ENCODE data around the gene EIF3I. TPM values are rescaled to one million over a fixed set of nuclear protein-coding genes. Genes with fewer than 3 reads are reported as not detected.
A peak's percentile ranks its signal among the peaks of the same experiment; 100 is the strongest.

The EIF3I gene
- total and polyA plus RNA-seq, 2 of the 13 experiments (the other 11 are each of a cell fraction or from before 2014, with no cell fraction given): 210 to 223 TPM

DNA sequence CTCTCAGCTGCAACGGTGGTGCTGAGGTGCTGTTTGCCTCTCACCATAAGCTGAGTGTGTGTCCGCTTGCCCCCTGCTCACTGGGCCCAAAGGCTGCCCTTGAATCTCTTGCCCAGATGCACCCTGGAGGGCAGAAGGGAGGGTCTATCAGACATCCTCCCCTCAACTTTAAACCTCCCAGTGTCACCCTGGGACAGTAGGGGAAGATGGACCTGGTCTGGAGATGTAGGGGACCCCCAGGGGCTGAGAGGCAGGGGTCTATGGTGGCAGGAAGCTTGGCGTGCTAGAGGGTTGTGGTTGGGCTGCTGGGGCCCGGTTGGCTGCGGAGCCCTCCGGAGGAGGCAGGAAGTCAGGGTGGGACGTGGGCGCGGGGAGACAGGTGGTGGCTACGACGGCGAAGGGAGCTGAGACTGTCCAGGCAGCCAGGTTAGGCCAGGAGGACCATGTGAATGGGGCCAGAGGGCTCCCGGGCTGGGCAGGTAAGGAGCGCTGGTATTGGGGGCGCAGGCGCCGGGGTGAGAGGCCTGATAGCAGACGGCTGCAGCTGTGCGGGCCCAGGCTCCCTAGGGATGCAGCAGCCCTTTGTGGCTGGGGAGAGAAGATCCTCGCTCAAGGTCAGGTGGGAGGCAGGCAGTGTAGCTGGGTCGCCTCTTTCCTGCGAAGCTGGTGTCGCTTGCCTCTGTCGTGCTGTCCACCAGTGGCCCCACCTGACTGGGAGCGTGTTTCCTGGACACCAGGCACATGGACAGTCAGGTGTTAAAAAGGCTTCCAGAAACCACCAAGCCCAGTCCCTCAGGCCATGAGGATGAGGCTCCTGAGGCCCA, 28.9 kb downstream of the EIF3I start, which contains the start of gene LCK (continued):
- TF ChIP-seq, protein P1, sequence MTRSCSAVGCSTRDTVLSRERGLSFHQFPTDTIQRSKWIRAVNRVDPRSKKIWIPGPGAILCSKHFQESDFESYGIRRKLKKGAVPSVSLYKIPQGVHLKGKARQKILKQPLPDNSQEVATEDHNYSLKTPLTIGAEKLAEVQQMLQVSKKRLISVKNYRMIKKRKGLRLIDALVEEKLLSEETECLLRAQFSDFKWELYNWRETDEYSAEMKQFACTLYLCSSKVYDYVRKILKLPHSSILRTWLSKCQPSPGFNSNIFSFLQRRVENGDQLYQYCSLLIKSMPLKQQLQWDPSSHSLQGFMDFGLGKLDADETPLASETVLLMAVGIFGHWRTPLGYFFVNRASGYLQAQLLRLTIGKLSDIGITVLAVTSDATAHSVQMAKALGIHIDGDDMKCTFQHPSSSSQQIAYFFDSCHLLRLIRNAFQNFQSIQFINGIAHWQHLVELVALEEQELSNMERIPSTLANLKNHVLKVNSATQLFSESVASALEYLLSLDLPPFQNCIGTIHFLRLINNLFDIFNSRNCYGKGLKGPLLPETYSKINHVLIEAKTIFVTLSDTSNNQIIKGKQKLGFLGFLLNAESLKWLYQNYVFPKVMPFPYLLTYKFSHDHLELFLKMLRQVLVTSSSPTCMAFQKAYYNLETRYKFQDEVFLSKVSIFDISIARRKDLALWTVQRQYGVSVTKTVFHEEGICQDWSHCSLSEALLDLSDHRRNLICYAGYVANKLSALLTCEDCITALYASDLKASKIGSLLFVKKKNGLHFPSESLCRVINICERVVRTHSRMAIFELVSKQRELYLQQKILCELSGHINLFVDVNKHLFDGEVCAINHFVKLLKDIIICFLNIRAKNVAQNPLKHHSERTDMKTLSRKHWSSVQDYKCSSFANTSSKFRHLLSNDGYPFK (CRISPR knock-in tag; IDR thresholded peaks at IDR 0.05; ENCODE audit: borderline replicate concordance): no peak
- TF ChIP-seq HDAC1 (CRISPR knock-in tag; IDR thresholded peaks at IDR 0.05) (peak; percentile 27; the same call in 1 of the 2 replicates), PITX1 (CRISPR knock-in tag; IDR thresholded peaks at IDR 0.05) (no peak), KDM4B (CRISPR knock-in tag; IDR thresholded peaks at IDR 0.05) (no peak)

DNA sequence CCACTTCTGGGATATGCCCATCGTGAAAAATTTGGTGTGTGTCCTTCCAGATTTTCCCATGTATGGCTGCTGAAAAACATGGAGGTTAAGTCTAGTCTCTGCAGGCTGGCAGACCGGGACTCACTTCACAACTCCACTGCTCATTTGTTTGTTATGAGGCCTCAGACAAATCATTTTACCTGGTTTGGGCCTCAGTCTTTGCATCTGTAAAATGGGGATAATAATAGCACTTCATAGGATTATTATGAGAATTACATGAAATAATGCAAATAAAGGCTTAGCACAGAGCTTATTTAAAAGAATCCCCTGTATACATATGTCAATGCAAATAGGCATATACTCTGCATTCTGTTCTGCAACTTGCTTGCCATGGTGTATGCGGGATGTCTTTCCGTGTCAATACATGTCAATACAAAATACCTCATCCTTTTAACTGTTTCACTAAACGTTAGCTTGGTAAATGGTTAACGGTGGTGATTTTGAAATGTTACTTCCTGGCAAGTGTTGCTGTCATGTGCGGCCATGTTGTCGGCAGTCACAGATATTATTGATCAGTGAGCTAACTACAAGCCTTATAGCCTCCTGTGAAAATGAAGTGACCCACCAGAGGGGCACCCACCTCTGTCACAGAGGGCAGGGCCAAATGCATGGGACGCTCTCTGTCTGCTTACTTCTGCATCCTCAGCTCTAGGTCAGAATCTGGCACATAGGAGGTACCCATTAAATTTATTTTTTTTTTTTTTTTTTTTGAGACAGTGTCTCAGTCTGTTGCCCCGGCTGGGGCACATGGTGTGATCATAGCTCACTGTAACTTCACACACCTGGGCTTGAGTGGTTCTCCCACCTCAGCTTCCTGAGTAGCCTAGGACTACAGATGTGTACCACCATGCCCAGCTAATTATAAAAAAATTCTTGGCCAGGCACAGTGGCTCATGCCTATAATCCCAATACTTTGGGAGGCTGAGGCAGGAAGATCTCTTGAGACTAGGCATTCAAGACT, 33.2 kb downstream of the EIF3I start:
- intact Hi-C loops (cut with micrococcal nuclease; ENCODE audit: unreplicated experiment): no loop called here
- ATAC-seq: peak; percentile 33; the same call in 2 of the 3 replicates
- Histone ChIP-seq H3K4me1 (ENCODE audit: insufficient read depth, low read length) (peaks cover 75% of the 10 kb centered on the region), H4K20me1 (ENCODE audit: insufficient read depth, low read length) (no peaks in the 10 kb centered on the region), H3K27ac (ENCODE audit: extremely low read length, insufficient read depth, low read length) (no peak overlapping the region), H3K4me2 (ENCODE audit: low read depth, low read length) (peak overlapping the region; percentile 65), H3K9me3 (ENCODE audit: low read length) (no peaks in the 10 kb centered on the region), H3K79me2 (ENCODE audit: insufficient read depth, low read length) (no peaks in the 10 kb centered on the region), H3K36me3 (replicated peaks in 1 of 2; ENCODE audit: control insufficient read depth in 1 of 2, insufficient read depth in 2 of 2, low read length in 2 of 2) (no peaks in the 10 kb centered on the region), H2AFZ (ENCODE audit: low read length) (no peak overlapping the region), H3K27me3 (ENCODE audit: control insufficient read depth in 1 of 2, insufficient read depth in 2 of 2, low read length in 2 of 2) (no peaks in the 10 kb centered on the region), H3K9ac (ENCODE audit: insufficient read depth, low read depth, low read length) (no peak overlapping the region), H3K4me3 (replicated peaks in 1 of 3; ENCODE audit: insufficient read depth in 1 of 3, low read depth in 2 of 3, low read length in 3 of 3) (peak overlapping the region in 1 of 3 experiments; percentile 35; a peak in 1 of 6 replicates)
- in situ Hi-C loops (cut with HindIII; ENCODE audit: extremely low pct_ligation_motif_present, low pct_unique_long_range_greater_than_20kb): no loop called here
- CTCF ChIA-PET (ENCODE audit: low intra/inter-chr PET ratio, low total read pairs): no interaction called here
- 20% methylated on average over 10 of the region's 10 CpGs for WGBS (ENCODE audit: low lambda C conversion rate)
- POLR2A ChIA-PET: interaction anchor here (0.6 to 2.2 kb wide), 17 partner anchors 10 to 139 kb away, joined by 3 to 17 read pairs (median 4); partner anchors contain the start of genes BSDC1, HDAC1 and MARCKSL1
- peak; percentile 75 for DNase-seq (ENCODE audit: low spot score)
- FAIRE-seq: no peak
- no TSS peak for BruUV-seq (replicated peaks)
- TF ChIP-seq SAP130 (CRISPR knock-in tag; IDR thresholded peaks at IDR 0.05; ENCODE audit: low read depth) (0 out of 2 replicates have a peak, but pooled peaks have one; percentile 49), NCOA2 (CRISPR knock-in tag; IDR thresholded peaks at IDR 0.05) (0 out of 2 replicates have a peak, but pooled peaks have one; percentile 61), CEBPG (CRISPR knock-in tag; IDR thresholded peaks at IDR 0.05) (peak; percentile 66), POGZ (CRISPR knock-in tag; IDR thresholded peaks at IDR 0.05) (no peak), ARNTL (CRISPR knock-in tag; IDR thresholded peaks at IDR 0.05) (0 out of 2 replicates have a peak, but pooled peaks have one; percentile 35), ARID3A (IDR thresholded peaks at IDR 0.05; ENCODE audit: low read depth, low read length) (no peak), ELF1 (CRISPR knock-in tag; IDR thresholded peaks at IDR 0.05) (0 out of 2 replicates have a peak, but pooled peaks have one; percentile 32)
- TF ChIP-seq, protein P2, sequence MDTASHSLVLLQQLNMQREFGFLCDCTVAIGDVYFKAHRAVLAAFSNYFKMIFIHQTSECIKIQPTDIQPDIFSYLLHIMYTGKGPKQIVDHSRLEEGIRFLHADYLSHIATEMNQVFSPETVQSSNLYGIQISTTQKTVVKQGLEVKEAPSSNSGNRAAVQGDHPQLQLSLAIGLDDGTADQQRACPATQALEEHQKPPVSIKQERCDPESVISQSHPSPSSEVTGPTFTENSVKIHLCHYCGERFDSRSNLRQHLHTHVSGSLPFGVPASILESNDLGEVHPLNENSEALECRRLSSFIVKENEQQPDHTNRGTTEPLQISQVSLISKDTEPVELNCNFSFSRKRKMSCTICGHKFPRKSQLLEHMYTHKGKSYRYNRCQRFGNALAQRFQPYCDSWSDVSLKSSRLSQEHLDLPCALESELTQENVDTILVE (CRISPR knock-in tag; IDR thresholded peaks at IDR 0.05): peak; percentile 30; the same call in 1 of the 2 replicates
- TF ChIP-seq, protein P3, sequence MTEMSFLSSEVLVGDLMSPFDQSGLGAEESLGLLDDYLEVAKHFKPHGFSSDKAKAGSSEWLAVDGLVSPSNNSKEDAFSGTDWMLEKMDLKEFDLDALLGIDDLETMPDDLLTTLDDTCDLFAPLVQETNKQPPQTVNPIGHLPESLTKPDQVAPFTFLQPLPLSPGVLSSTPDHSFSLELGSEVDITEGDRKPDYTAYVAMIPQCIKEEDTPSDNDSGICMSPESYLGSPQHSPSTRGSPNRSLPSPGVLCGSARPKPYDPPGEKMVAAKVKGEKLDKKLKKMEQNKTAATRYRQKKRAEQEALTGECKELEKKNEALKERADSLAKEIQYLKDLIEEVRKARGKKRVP (CRISPR knock-in tag; IDR thresholded peaks at IDR 0.05): peak in 1 of 2 experiments; percentile 51; a peak in 1 of 4 replicates

All from HepG2 (cell line).